Activated naive CD8-positive, alpha-beta T cell treated with anti-CD3 and anti-CD28 coated beads, Interleukin-2, amount 50 U/mL, for 24 hours (primary cell): ENCODE data around the gene SRPRA.
A peak's percentile ranks its signal among the peaks of the same experiment; 100 is the strongest.
"Not testable (repeated sequence)": the region's sequence is repeated elsewhere in the genome, so short reads cannot be mapped to it uniquely, and the experiment has no call there.

Experiments used
- ATAC-seq: fragments of 150-1000 bp; cut with Tn5 transposase; one replicate; pipeline ENCODE4 v1.10.0; 2021
- DNase-seq: peaks from one replicate; pipeline ENCODE4 v3.0.0; 2021
- H3K27ac Mint-ChIP-seq: one replicate; pipeline ENCODE4 v1.8.0; 2021; ENCODE audit warnings: mild to moderate bottlenecking, mixed read lengths
- H3K27me3 Mint-ChIP-seq: one replicate; pipeline ENCODE4 v1.8.0; 2021; ENCODE audit warnings: mixed read lengths
- H3K36me3 Mint-ChIP-seq: one replicate; pipeline ENCODE4 v1.8.0; 2021; ENCODE audit warnings: low read depth, mixed read lengths
- H3K4me1 Mint-ChIP-seq: one replicate; pipeline ENCODE4 v1.8.0; 2021; ENCODE audit warnings: mixed read lengths
- H3K4me3 Mint-ChIP-seq: one replicate; pipeline ENCODE4 v1.8.0; 2021; ENCODE audit warnings: mild to moderate bottlenecking, moderate library complexity, mixed read lengths
- H3K9me3 Mint-ChIP-seq: one replicate; pipeline ENCODE4 v1.8.0; 2021; ENCODE audit warnings: mixed read lengths

Gene SRPRA, protein sequence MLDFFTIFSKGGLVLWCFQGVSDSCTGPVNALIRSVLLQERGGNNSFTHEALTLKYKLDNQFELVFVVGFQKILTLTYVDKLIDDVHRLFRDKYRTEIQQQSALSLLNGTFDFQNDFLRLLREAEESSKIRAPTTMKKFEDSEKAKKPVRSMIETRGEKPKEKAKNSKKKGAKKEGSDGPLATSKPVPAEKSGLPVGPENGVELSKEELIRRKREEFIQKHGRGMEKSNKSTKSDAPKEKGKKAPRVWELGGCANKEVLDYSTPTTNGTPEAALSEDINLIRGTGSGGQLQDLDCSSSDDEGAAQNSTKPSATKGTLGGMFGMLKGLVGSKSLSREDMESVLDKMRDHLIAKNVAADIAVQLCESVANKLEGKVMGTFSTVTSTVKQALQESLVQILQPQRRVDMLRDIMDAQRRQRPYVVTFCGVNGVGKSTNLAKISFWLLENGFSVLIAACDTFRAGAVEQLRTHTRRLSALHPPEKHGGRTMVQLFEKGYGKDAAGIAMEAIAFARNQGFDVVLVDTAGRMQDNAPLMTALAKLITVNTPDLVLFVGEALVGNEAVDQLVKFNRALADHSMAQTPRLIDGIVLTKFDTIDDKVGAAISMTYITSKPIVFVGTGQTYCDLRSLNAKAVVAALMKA

DNA sequence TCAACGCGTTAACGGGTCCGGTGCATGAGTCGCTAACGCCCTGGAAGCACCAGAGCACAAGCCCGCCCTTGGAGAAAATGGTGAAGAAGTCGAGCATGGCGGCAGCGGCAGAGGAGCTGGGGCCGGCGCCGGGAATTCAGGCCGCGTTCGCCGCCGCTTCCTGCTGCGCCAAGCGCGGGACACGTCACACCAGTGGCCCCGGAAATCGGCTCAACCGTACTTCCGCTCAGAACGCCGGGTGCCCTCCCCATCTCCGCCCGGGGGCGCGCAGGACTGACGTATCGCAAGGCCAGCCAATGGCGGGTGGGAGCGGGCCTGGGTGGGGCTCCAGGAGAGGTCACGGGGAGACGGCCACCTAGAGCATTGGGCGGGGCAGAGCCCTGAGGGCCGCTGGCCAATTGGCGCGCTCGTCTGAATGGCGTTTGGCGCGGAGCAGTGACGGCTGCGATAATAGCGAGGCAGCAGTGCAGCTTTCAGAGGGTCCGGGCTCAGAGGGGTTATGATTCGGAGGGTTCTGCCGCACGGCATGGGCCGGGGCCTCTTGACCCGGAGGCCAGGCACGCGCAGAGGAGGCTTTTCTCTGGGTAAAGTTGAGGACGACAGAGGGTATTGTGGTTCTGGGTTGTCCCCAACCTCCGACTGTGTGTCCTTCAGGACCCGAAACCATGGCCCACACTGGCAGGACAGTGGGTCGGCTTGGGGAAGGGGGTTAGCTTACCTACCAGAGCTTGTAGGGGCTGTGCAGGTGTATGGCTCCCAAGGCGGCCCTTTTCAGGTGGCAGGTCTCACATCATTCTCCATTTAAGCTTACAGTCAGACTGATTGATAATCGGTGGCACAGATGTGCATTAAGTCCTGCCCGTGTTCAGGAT, at the start of gene SRPRA, which contains the start of gene FOXRED1:
TSS of gene SRPRA (minus strand) at position 188 of the 872 bp plus-strand sequence. CDS start at position 97, 91 bp downstream.
TSS of gene FOXRED1 (plus strand) at position 447 of the 872 bp plus-strand sequence. CDS start at position 500, 53 bp downstream.
- DNase-seq, result peak; percentile 99
- ATAC-seq, result peak; percentile 99
- Mint-ChIP-seq H3K4me1 (peaks cover 38% of the 10 kb centered on the region), H3K27me3 (no peaks in the 10 kb centered on the region), H3K4me3 (peak within 1 kb of the TSS; percentile 97), H3K9me3 (no peaks in the 10 kb centered on the region), H3K36me3 (peaks cover 53% of the 10 kb centered on the region), H3K27ac (peak within 1 kb of the TSS; percentile 94)

DNA sequence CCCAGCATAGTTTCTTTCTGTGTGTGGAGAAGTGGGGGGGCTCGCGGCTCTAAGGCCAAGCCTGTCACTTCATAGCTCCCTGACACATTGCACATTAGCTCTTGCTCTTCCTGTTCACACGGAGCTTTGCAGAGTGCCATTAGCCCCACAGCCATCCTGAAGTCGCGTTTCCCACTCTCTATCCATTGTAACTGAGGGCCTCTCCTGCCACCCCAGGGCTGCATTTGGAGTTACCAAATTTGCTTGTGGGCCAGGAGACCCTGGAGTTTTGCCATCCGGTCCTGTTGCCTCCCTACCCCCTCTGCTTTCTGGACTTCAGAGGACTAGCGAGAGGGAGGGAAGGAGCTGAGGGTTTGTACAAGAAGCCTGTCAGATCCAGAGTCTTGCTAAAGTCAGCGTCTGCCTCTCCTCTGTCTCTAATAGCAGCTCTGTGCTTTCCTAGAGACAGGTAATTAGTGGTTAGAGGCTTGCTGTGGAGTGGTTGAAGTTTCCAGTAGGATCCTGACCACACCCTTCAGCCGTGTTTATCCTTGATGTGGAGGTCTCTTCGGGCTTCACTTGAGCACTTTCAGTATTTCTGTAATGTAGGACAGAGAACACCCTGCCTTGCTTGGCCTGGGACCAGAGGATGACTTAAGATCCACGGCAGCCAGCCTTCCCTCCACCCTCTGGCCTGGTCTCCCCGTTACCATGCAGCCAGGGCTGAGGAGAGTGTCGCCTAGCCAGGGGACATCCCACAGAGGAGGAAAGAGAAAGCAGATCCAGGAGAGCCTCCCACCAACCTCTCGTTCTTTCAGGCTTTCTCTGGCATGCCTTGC, 49.3 kb upstream of the SRPRA start:
- H3K4me3 Mint-ChIP-seq, result peak overlapping the region; percentile 39
- no peaks in the 10 kb centered on the region for H3K9me3 Mint-ChIP-seq
- peak overlapping the region; percentile 76 for H3K27ac Mint-ChIP-seq
- peaks cover 30% of the 10 kb centered on the region for H3K4me1 Mint-ChIP-seq
- DNase-seq (peak; percentile 45), ATAC-seq (peak; percentile 75)
- H3K36me3 Mint-ChIP-seq, result peaks cover 28% of the 10 kb centered on the region
- H3K27me3 Mint-ChIP-seq, result no peaks in the 10 kb centered on the region

DNA sequence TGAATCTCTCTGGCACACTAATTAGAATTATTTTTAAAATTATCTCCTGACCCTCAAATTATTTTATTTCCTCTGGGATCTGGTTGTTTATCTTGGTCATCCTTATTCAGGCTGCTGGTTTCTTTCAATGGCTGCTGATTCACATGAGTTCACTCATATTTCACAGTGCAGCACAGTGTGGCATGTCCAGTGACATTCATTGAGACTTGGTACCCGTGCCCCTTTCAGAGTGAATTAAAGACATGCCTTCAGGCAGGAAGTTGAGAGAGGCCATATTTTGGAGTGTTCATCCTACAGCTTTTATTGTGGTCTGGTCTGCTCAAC, 48.7 kb upstream of the SRPRA start:
- peaks cover 30% of the 10 kb centered on the region for H3K4me1 Mint-ChIP-seq
- H3K9me3 Mint-ChIP-seq, result no peaks in the 10 kb centered on the region
- peaks cover 28% of the 10 kb centered on the region for H3K36me3 Mint-ChIP-seq
- DNase-seq (no peak), ATAC-seq (no peak)
- no peaks in the 10 kb centered on the region for H3K27me3 Mint-ChIP-seq
- H3K27ac Mint-ChIP-seq, result peak overlapping the region; percentile 76
- peak overlapping the region; percentile 39 for H3K4me3 Mint-ChIP-seq

DNA sequence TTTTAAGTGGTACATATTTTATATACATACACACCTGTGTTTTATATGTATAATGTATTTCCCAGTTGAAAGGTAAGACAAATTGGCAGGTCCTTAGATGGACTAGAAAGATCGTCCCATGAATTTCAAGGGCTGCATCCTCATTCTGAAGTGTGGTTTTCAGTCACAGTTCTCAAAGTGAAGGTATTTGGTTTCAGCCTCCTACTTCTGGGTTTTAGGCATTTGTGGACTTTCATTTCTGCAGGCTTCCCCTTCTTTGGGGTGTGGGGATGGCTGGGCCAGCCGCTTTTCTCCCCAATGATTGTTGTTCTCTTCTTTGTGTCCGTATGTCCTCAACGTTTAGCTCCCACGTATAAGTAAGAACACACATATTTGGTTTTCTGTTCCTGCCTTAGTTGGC, 45.1 kb upstream of the SRPRA start:
- Mint-ChIP-seq H3K36me3 (peaks cover 26% of the 10 kb centered on the region), H3K9me3 (no peaks in the 10 kb centered on the region), H3K27ac (no peak overlapping the region), H3K4me1 (peaks cover 32% of the 10 kb centered on the region), H3K4me3 (no peak overlapping the region), H3K27me3 (no peaks in the 10 kb centered on the region)
- DNase-seq, result no peak
- ATAC-seq, result no peak

DNA sequence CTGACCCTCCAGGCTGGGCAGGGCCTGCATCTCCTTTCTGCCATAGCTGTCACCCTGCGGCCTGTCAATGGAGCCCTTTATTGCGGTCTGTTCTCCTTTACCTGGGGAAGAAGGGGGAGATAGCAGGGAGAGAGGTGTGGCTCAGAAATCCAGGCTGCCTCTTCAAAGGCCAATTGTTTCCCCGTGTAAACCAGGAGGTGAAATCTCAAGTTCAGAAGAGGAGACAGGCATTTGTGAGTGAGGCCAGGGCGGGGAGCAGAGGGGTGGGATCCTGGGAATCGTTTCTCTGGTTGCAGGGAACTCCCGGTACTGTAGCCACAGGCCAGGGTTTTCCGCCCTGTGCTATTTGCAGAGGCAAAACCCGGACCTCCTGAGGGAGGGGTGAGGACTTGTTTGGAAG, 44.3 kb upstream of the SRPRA start:
- H3K9me3 Mint-ChIP-seq, result no peaks in the 10 kb centered on the region
- H3K27me3 Mint-ChIP-seq, result no peaks in the 10 kb centered on the region
- H3K27ac Mint-ChIP-seq, result no peak overlapping the region
- no peak overlapping the region for H3K4me3 Mint-ChIP-seq
- peaks cover 26% of the 10 kb centered on the region for H3K36me3 Mint-ChIP-seq
- ATAC-seq (no peak), DNase-seq (no peak)
- peaks cover 23% of the 10 kb centered on the region for H3K4me1 Mint-ChIP-seq

DNA sequence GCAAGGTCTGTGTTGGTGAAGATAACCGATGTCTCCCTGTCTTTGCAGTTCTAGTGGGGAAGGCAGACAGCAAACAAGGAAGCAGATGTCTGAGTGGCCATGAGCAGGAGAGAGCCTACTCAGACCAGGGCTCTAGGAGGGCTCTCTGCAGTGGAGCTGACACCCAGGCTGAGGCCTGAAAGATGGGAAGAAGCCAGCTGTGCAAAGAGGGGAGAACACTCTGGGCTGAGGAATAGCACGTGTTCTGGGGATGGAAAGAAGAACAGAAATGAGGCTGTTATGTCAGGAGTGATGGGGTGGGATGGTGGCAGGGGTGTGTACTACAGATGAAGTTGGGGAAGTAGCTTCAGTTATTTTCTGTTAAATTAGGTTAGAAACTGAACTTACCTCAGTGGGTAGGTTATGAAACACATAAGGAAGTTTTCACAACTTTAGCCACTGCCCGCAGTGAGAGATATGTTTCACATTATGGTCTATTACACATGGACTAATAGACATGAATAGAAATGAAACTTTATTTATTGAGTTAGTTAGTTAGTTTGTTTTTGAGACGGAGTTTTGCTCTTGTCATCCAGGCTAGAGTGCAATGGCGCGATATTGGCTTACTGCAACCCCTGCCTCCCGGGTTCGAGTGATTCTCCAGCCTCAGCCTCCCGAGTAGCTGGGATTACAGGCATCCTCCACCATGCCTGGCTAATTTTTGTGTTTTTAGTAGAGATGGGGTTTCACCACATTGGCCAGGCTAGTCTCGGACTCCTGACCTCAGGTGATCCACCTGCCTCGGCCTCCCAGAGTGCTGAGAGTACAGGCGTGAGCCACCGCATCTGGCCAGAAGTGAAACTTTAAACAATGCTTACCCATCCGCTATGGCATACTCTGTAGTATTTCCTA, 43.0 kb upstream of the SRPRA start:
- DNase-seq, result no peak
- no peaks in the 10 kb centered on the region for H3K9me3 Mint-ChIP-seq
- H3K4me3 Mint-ChIP-seq, result no peak overlapping the region
- H3K27me3 Mint-ChIP-seq, result no peaks in the 10 kb centered on the region
- peaks cover 17% of the 10 kb centered on the region for H3K4me1 Mint-ChIP-seq
- H3K36me3 Mint-ChIP-seq, result peaks cover 21% of the 10 kb centered on the region
- no peak overlapping the region for H3K27ac Mint-ChIP-seq
- ATAC-seq, result no peak

DNA sequence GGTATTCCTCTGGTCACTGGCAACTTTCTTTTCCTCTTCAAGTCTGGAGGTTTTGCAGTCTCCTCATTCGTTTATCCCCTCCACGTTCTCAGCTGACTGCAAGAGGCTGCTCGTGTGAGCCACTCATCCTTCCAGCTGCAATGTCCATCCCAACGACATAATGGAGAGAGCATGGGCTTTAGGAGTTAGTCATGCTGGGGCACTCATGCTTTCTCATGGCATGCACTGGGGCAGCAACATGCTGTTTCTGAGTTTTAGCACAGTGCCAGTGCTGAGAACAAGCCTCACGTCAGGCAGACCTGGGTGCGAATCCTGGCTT, 42.3 kb upstream of the SRPRA start:
- DNase-seq (no peak), ATAC-seq (no peak)
- H3K9me3 Mint-ChIP-seq, result no peaks in the 10 kb centered on the region
- H3K4me3 Mint-ChIP-seq, result no peak overlapping the region
- H3K4me1 Mint-ChIP-seq, result peaks cover 14% of the 10 kb centered on the region
- H3K27ac Mint-ChIP-seq, result no peak overlapping the region
- H3K27me3 Mint-ChIP-seq, result no peaks in the 10 kb centered on the region
- peaks cover 16% of the 10 kb centered on the region for H3K36me3 Mint-ChIP-seq

DNA sequence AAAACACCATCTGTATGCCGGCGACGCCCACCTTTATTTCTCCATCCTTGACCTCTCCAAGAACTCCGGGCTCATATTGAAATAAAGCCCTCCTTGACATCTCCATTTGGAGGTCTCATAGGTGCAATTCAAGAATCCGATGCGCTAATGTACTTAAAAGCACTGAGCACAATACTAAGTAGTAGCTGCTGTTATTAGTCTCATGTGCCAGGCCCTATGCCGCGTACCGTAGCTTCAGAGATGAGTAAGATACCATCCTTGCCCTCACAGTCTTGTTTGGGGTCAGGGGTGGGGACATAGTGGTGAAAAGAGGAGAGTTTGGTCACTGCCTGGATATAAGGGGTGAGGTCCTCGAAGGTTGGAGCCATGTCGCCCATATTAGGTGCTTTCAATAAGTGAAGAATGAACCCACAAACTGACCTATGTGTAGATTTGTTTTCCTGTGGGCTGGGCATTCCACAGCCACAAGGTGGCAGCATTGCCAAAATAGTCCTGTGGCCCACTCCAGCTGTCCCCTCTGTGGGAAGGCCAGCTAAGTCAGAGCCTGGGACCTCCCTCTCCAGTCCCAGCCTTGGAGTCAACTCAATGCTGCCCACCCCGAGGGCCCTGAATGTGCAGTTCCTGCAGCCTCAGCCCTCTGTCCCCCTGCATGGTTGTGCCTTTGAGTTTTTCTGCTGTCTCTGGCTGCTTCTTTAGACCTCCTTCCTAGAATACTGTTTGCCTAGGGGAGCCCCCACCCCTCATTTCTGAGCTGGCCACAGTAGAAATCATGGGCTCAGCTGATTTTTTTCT, 41.7 kb upstream of the SRPRA start:
- Mint-ChIP-seq H3K36me3 (peaks cover 18% of the 10 kb centered on the region), H3K9me3 (peaks cover 4% of the 10 kb centered on the region), H3K27ac (no peak overlapping the region), H3K4me3 (no peak overlapping the region), H3K4me1 (peaks cover 19% of the 10 kb centered on the region), H3K27me3 (no peaks in the 10 kb centered on the region)
- ATAC-seq (peak; percentile 71), DNase-seq (peak; percentile 71)

DNA sequence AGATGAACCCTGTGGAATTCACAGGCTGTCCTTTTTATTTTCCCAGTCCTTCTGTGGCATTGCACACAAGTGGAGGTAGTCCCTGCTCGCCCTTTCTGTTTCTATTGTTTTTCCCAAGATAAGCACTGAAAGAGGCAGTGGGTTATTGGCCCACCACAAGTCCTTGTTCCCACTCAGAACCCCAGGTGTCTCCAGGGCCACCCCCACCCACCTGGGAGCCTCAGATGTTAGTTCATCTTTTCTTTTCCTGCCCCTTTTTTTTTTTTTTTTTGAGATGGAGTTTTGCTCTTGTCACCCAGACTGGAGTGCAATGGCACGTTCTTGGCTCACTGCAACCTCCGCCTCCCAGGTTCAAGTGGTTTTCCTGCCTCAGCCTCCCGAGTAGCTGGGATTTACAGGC, 40.1 kb upstream of the SRPRA start:
- not testable (repeated sequence) for DNase-seq, H3K27ac Mint-ChIP-seq, H3K4me3 Mint-ChIP-seq, H3K9me3 Mint-ChIP-seq, ATAC-seq, H3K27me3 Mint-ChIP-seq
- Mint-ChIP-seq H3K4me1 (peaks cover 28% of the 10 kb centered on the region), H3K36me3 (peaks cover 12% of the 10 kb centered on the region)

DNA sequence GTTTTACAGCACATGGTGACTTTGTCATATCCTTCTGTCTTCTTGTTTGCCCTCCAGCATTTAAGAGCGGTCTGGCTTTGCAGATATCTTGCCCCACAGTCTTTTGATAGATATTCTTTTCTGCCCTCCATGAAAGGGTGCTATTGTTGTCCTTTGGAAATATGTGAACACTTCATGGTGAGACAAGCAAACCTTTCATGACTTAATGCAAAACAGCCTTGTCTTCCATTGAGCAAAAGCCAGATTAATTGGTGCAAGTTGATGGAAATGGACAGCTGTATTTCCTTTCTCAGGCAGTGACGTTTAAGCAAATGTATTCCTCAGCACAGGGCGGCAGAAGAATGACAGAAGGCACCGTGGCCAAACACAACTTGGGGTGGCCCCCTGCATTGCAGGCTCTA, 39.6 kb upstream of the SRPRA start:
- peaks cover 31% of the 10 kb centered on the region for H3K4me1 Mint-ChIP-seq
- DNase-seq, result no peak
- H3K27ac Mint-ChIP-seq, result no peak overlapping the region
- no peaks in the 10 kb centered on the region for H3K27me3 Mint-ChIP-seq
- H3K9me3 Mint-ChIP-seq, result peaks cover 4% of the 10 kb centered on the region
- H3K4me3 Mint-ChIP-seq, result no peak overlapping the region
- no peak for ATAC-seq
- peaks cover 15% of the 10 kb centered on the region for H3K36me3 Mint-ChIP-seq

DNA sequence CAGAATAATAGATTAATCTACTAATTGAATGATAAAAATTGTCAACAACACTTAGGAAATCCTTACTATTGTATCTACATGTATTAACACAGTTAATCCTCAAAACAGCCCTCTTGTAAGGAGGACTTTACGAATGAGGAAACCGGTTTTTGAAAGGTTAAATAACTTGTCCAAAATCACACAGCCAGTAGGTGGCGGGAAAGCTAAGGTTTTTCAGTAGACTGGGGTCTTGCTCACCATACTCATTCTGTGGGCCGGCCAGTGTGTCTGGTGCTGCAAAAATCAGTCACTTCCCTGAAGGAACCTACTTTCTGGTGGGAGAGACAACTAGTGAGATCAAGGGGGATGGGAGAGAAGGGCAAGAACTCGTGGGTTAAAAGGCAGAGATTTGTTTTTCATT, 39.0 kb upstream of the SRPRA start:
- Mint-ChIP-seq H3K4me1 (peaks cover 33% of the 10 kb centered on the region), H3K27ac (no peak overlapping the region), H3K9me3 (peaks cover 4% of the 10 kb centered on the region), H3K36me3 (peaks cover 19% of the 10 kb centered on the region), H3K27me3 (no peaks in the 10 kb centered on the region), H3K4me3 (no peak overlapping the region)
- DNase-seq, result peak; percentile 33
- no peak for ATAC-seq

DNA sequence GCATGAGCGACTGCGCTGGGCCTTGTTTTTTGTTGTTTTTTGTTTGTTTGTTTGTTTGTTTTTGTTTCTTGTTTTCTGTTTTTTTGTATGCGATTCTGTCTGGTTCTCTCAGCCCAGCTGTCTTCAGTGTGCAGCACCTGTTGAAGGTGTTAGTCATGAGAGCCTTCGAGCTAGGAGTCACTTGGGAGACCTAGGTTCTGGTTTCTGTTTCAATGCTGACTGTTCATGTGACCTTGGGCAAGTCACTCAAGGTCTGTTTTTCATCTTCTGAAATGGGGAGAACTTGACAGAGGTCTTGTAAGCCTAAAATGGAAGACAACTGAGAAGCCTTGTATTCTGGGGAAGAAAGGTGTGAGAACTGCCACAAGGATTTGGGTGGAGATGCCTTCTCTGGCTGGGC, 37.0 kb upstream of the SRPRA start:
- H3K4me3 Mint-ChIP-seq, result peak overlapping the region; percentile 61

More for the DNA sequence above, 37.0 kb upstream of the SRPRA start:
- no peaks in the 10 kb centered on the region for H3K27me3 Mint-ChIP-seq
- DNase-seq (no peak), ATAC-seq (peak; percentile 20)
- H3K9me3 Mint-ChIP-seq, result peaks cover 4% of the 10 kb centered on the region
- peaks cover 16% of the 10 kb centered on the region for H3K36me3 Mint-ChIP-seq
- H3K4me1 Mint-ChIP-seq, result peaks cover 30% of the 10 kb centered on the region
- H3K27ac Mint-ChIP-seq, result peak overlapping the region; percentile 76
